RPMI8226 (cell line): ENCODE data around the gene SUN3.

Source experiments
- DNase-seq: peaks from one replicate; pipeline ENCODE4 v3.0.0-alpha.2; 2015

Gene SUN3

GRCh38 chr7:47973739-47974138, 55.2 kb downstream of the SUN3 start:
- no peak for DNase-seq

- DNase-seq = no peak
Observed at GRCh38 chr7:47970761-47971160, 58.1 kb downstream of the SUN3 start.

- peak; percentile 60 for DNase-seq
Observed at GRCh38 chr7:47968847-47969774, 59.8 kb downstream of the SUN3 start.

DNA sequence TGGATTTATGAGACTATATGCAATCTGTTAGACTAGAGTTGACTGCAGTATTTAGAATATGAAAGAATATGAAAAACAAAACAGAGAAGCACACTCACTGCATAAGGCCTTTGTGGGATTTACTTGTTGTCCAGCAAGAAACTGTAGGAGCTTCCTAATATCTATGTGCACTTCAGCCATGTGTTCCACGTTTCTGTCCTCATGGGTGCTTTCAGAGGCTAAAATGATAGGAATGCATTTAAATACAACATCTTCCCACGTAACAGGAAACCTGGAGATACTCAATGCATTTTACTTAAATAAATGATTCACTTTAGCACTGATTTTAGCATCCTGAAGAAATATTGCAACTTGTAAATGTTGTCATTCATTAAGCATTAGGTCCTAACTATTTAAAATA, 61.2 kb downstream of the SUN3 start:
- DNase-seq = no peak

GRCh38 chr7:47967123-47967522, 61.8 kb downstream of the SUN3 start:
- DNase-seq = no peak

DNA sequence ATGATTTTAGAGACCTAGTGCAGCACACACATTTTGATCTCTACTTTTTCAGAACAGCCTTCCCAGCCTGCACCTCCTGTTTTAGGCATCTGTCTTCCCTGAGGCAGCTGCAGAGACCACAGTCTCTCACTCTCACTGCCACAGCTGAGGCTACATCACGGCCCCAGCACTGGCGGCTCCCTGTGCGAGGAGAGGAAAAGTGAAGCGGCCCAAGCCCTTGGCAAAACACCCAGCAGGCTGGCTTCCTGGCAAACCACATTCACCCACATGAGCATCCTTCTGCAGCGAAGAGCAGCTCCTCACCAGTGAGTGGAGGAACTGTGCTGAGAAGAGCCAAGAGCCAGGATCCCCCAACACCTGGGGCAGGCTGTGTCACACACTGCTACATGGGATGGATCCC, 63.5 kb downstream of the SUN3 start:
- DNase-seq = no peak

DNA sequence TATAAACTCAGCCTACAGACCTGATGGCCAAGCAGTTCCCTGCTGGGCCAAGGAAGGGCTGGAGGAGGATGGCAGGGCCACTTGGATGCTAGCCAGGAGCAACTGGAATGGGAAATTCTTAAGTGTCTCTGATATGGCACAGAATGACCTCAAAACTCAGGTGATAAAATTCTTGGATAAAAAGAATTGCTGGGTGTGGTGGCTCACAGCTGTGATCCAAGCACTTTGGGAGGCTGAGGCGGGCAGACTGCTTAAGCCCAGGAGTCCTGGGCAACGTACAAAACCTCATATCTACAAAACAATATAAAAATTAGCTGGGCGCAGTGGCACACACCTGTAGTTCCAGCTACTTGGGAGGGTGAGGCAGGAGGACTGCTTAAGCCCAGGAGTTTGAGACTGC, 66.6 kb downstream of the SUN3 start:
- DNase-seq = no peak

GRCh38 chr7:47957156-47957555, 71.8 kb downstream of the SUN3 start:
- DNase-seq = no peak

DNA sequence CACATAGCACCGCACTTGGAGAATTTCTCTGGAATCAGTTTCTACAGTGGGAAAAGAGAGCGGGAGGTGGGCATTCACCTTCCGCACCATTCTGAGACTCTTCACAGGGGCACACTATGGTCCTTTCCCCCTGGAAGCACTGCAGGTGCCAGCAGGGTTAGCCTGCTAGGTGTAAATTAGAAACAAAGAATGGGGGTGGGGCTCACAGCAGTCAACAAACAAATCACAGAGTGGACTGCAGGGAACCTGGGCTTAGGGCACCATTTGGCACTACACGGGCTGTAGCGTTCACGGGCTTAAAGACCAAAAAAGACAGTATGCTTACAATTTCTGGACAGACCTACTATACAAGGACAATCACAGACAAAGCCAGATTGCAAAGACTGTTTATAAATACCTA, 72.7 kb downstream of the SUN3 start:
- no peak for DNase-seq

- no peak for DNase-seq
Observed at GRCh38 chr7:47954231-47954911, 74.5 kb downstream of the SUN3 start.

- DNase-seq = no peak
Observed at GRCh38 chr7:47953822-47954221, 75.1 kb downstream of the SUN3 start.

- DNase-seq = no peak
Observed at GRCh38 chr7:47952224-47952623, 76.7 kb downstream of the SUN3 start.

GRCh38 chr7:47951374-47951773, 77.5 kb downstream of the SUN3 start:
- DNase-seq = peak; percentile 40

DNA sequence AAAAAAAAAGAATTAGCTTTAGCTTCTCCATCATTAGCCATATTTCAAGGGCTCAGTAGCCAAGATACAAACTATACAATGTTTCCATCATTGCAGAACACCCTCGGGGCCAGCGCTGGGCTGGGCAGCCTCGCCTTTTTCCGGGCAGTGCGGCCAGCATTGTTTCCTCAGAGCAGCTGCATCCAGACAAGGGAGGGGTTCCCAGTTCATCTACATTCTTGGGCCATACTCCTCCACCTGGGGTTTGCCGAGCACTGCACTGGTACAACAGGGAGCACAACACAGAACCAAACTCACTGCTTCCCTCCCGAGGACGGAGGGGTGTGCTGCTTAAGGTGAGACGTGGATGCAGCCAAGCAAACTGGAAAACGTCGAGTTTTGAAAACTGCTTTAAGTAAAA, 78.2 kb downstream of the SUN3 start:
- DNase-seq = no peak

DNA sequence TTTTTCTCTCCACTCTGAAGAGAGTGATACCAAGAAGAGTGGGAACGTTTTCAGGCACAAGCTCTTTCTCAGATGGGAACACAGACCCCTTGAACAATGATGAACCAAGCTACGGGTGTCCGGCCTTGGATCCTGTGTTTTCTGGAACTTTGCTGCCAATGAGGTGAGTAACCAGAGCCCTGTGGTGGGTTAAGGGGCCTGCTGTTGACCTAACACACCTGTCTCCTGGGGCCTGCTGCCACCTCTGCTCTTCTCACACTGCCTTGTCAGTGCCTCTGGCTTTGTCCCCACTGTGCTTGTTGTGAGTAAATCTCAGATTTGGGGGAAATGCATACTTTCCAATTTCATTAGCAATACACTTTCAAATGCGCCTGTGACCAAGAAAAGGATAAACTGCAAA, 79.2 kb downstream of the SUN3 start:
- DNase-seq = no peak

DNA sequence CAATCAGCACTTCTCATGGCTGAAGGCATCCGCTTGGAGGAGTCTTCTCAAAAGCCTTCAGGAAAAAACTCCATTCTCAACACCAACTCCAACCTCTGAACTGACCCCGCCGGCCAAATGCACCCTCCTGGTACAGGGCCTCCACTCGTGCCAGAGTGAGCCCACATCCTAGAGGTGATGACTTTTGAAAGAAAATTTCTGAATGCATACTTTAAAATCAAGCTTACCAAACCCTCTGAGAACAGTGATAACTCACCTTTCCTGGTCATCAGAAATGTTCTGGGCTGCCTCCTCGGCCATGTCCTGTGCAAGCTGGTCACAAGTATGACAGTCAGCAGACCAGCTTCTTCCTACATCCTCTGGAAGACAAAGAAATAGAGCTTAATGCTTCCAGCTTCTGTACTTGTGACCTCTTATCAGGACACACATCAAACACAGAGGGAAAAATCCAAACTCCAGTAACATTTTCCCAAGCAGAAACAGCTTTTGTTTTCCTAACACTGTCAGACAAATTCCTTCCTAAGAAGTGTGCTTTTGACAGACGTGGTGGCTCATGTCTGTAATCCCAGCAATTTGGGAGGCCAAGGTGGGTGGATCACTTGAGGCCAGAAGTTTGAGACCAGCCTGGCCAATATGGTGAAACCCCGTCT, 80.6 kb downstream of the SUN3 start, which contains the start of gene PKD1L1:
Gene PKD1L1, minus strand, starts transcription at position 326 of the 650 bp plus-strand sequence. Its CDS starts 26 bp downstream, at position 300.
- DNase-seq = no peak

- DNase-seq = no peak
Observed at GRCh38 chr7:47947355-47947749, 81.6 kb downstream of the SUN3 start.

- no peak for DNase-seq
Observed at GRCh38 chr7:47946581-47947354, 82.1 kb downstream of the SUN3 start.

DNA sequence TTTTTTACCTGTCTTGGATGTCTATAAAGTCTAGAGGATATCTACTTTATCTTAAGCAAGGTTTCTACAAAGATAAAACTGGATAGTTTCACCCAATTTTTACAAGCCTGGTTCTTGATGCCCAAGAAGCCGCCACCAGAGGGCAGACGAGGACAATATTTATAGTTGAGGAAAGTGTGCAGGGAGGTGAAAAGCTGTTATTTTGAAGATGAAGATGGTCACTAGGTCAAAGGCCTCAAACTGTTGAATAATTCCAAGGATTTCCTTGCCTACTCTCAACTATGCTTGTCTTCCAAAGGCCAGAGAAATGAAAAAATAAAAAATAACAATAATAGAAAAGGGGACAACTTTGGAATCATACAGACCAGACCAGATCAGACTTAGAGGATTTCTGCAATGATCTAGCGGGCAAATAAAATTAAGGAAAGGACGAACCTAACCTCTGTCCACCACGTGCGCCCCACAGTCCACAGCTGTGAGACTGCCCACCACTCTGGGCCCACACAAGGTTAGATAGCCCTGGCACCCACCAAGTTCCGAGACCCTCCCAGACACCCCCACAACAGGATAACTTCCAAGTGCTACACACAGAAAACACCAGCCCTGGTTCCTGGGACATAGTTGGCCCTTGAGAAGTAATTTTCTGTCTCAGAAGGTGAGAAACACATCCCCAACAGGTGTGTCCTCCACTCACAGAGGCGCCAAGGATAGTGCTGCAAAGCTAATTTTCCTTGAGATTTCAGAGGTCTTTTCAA, 83.5 kb downstream of the SUN3 start:
- DNase-seq = peak; percentile 82

GRCh38 chr7:47944536-47945260, 84.2 kb downstream of the SUN3 start:
- no peak for DNase-seq
